Measurements from ENCODE around the gene MPV17.

- no peak for TF ChIP-seq CTCF (conservative IDR thresholded peaks at IDR 0.05)
- no peak for TF ChIP-seq ZFX (IDR thresholded peaks at IDR 0.05)
These were observed 32.3 kb downstream of the MPV17 start for GRCh38 chr2:27290549-27290948.

Measured in C4-2B (cell line).